Measurements from ENCODE around the gene TMEM108. TPM values are rescaled to one million over a fixed set of nuclear protein-coding genes. Genes with fewer than 3 reads are reported as not detected.

TMEM108 gene
- polyA plus RNA-seq, 4 donors: 1.7 to 4.0 (median 2.6) TPM

DNA sequence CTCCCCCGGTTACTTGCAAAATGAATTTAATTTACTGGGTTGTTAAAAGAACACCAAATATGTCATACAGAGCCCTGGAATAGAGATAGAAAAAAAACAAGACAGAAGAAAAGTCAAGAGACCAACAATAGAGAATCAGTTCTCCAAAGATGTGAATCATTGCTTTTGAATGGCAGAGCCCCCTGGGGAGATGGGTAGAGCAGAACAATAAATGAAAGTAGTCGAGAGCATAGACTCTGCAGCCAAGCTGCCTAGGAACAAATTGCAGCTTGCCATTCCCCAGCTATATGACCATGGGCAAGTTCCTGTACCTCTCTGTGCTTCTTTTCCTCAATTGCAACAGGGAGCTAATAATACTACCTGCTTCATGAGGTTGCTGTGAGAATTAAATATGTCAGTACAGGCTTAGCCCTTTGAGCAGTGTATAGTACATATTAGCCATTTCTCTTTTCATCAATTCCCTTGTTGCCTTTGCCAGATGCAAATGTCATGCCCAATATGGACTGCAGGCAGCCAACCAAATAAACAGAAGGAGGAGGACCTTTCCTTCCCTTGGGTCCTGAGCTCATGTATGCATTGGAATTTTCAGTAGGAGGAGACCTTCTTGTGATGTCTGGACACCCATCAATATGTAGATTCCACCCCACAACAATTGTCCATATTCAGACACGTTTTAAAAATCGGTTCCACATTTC is 336.7 kb downstream of the TMEM108 start:
- DNase-seq (ENCODE audit: low read depth in 4 of 4, low spot score in 2 of 4): no peak

DNA sequence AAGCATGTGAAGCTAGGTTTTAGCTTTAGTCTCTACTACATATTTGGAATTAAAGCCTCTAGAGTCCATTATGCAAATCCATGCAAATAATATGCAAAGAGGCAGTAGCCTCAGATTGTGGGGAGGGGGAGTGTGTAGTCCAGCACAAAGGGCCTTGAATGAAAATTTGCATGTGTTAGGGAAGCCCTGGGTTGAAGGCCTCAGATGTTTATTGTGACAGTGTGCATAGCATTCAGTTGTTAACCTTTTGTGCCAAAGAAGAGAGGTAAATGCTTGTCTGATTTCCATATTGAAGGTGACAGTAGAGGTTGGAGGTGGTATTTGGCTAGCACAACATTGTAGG is 337.2 kb downstream of the TMEM108 start:
- no peak for DNase-seq (ENCODE audit: low read depth in 4 of 4, low spot score in 2 of 4)

DNA sequence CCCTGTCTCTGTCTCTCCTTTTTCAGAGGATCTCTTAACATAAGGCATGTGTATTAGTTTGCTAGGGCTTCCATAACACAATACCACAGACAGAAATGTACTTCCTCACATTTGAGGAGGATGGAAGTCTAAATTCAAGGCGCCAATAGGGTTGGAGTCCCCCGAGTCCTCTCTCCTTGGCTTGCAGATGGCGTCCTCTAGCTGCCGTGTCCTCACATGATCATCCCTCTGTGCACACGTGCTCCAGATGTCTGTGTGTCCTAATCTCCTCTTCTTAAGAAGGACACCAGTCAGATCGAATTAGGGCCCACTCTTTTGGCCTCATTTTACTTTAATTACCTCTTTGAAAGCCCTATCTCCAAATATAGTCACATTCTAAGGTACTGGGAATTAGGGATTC is 338.6 kb downstream of the TMEM108 start:
- DNase-seq (ENCODE audit: low read depth in 4 of 4, low spot score in 2 of 4): no peak

DNA sequence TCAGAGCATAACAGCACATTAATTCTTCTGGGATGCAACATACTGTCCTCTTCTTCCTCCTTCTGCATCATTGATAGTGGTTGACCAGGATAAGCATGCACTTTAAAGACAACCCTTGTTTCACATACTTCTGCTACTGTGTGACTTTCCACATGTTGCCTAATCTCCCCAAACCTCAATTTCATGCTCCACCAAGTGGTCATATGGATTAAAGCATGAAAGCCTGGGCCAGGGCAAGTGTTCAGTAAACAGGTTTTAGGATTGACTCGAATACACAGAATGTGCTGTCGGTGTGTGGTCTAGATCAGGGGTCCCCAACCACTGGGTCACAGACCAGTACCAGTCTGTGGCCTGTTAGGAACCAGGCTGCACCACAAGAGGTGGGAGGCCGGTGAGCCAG is 339.2 kb downstream of the TMEM108 start:
- DNase-seq (ENCODE audit: low read depth in 4 of 4, low spot score in 2 of 4): peak in 1 of 4 donors; percentile 40

DNA sequence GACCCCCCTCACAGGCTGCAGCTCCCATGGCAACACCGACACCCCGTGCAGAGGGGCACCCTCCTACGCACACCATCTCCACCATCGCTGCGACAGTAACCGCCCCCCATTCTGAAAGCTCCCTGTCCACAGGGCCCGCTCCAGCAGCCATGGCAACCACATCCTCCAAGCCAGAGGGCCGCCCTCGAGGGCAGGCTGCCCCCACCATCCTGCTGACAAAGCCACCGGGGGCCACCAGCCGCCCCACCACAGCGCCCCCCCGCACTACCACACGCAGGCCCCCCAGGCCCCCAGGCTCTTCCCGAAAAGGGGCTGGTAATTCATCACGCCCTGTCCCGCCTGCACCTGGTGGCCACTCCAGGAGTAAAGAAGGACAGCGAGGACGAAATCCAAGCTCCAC is 341.7 kb downstream of the TMEM108 start:
- DNase-seq (ENCODE audit: low read depth in 4 of 4, low spot score in 2 of 4): no peak

DNA sequence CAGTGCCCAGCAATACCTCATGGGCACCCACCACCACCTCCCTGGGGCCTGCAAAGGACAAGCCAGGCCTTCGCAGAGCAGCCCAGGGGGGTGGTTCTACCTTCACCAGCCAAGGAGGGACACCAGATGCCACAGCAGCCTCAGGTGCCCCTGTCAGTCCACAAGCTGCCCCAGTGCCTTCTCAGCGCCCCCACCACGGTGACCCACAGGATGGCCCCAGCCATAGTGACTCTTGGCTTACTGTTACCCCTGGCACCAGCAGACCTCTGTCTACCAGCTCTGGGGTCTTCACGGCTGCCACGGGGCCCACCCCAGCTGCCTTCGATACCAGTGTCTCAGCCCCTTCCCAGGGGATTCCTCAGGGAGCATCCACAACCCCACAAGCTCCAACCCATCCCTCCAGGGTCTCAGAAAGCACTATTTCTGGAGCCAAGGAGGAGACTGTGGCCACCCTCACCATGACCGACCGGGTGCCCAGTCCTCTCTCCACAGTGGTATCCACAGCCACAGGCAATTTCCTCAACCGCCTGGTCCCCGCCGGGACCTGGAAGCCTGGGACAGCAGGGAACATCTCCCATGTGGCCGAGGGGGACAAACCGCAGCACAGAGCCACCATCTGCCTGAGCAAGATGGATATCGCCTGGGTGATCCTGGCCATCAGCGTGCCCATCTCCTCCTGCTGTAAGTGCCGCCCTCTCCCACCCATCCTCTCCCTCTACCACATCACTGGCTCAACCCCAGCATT is 342.5 kb downstream of the TMEM108 start:
- no peak for DNase-seq (ENCODE audit: low read depth in 4 of 4, low spot score in 2 of 4)

DNA sequence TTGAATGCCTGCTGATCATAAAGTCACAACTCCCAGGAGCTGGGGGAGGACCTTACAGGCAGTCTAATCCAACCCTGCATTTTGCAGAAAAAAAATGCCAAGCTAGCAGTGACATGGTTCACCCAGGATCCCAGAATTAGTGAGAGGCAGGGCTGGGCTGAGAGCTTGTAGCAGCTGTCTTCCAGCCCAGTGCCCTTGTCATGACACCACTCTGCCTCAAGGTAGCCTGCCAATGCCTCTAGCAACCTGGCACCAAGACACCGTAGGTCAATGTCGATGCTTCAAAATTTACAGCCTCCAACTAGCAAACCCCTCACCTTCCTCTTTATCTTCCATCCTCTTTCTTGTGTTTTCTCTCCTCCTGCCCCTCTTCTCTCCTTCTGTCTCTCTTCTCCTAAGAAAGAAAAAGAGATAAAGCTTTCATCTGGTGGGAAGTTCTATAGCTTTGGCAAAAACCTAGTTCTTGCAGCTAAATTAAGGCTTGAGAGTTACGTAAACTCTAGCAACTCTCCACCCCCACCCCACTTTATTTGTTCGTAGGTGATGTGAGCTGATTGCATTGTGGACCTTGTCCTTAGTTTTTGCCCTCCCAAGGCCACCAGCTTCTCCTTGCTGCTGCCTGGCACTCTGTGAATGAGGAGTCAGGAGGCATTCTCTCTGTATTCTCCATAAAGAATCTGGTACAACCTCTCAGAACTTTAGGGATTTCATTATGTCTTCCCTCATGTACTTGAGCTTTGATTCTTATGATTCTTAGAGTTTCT is 343.3 kb downstream of the TMEM108 start:
- no peak for DNase-seq (ENCODE audit: low read depth in 4 of 4, low spot score in 2 of 4)

DNA sequence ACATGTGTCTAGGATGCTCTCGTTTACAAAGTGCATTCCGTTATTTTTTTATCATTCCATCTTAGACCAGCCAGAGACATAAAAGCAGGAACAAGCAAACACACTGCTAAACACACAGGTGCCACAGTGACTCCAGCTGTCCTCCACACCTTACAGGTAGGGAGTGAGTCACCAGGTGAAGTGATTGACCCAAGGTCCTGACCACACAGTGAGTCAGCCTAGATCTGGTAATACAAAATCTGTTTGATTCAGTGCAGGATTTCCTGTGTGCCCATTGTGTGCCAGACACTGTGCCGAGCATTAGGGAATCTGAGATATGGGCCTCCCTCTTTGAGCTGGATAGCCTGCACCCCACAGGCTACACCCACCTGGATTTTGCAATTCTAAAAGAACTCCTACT is 345.0 kb downstream of the TMEM108 start:
- no peak for DNase-seq (ENCODE audit: low read depth in 4 of 4, low spot score in 2 of 4)

DNA sequence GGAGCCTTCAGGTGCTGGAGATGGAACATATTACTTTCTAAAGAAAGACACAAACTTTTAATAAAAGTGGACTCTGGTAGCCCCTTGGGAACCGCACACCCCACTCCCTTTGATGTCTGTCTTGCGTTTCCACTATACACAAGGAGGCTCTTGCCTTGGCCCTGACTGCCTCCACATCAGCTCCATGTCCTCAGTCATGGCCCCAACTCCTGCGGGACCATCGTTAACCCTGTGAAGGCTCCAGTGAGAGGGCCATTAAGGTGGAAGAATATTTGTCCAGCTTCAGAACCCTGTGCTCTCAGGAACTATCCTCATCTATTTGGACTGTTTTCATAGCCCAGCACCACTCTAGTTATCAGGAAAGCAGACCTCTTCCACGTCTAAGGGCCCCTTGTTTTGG is 345.6 kb downstream of the TMEM108 start:
- DNase-seq (ENCODE audit: low read depth in 4 of 4, low spot score in 2 of 4): no peak

DNA sequence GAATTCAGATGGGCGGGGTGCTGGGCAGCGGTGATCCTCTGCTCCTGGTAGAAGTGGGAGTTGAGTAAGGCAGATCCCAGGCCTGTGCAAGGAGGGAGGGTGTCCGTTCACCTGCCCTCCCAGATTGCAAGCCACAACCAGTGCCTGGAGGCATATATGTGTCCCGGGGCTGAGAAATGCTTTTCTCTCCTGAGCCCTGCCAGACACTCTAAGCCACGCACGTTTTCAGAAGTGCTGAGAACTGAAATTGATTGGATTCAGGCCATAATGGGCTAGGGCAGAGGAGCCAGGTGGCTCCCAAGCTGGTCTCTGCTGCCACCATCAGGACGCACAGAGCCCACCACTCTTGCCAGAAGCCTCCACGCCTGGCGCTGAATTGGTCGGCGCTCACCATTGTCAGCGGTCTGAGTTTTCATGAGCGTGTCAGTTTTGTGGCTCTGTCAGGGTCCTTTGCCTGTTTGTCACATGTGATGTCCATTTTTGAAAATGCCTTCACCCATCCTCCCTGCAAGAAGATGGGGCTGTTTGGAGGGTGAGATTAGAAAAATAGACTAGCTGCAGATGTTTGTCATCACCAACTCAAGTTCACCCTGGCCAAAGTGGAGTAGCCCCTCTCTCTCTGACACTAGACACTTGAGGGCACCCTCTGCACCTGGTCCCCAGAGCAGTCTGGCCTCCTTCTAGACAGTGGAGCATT is 346.3 kb downstream of the TMEM108 start:
- DNase-seq (ENCODE audit: low read depth in 4 of 4, low spot score in 2 of 4): peak; percentile 42 to 61 (median 46)

DNA sequence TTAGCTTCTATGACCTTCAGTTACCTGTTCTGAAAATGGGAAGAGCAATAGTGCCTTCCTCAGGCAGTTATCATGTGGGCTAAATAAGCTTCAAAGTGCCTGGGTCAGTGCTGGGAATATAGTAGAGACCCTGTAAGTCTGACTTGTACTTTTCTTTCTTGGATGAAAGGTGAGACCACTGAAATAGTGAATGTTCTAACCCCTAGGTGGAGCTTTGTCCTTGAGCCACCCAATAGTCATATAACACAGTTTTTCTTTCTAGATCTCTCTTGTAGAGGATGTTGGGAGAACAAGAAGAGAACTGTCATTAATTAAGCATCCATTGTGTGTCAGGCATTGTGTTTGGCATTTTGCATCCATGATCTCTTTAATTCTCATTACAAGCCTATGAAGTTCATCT is 348.7 kb downstream of the TMEM108 start:
- no peak for DNase-seq (ENCODE audit: low read depth in 4 of 4, low spot score in 2 of 4)

DNA sequence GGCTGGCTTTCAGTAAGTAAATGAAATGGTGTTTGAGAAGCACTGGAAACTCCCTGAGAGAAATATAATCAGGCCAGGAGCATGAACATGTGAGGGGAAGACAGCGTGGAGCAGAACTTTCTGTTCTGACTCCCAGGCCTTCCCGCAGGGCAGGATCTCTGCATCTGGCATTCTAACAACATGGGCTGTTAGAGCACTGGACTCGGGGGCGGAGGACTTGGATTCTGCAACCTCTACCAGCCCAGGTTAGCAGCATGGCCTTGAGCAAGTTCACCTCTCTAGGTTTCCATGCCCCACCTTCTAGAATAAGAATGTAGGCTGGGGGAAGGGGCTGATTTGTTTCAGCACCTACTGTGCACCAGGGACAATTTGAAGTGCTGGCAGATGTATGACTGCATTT is 349.1 kb downstream of the TMEM108 start:
- DNase-seq (ENCODE audit: low read depth in 4 of 4, low spot score in 2 of 4): no peak

DNA sequence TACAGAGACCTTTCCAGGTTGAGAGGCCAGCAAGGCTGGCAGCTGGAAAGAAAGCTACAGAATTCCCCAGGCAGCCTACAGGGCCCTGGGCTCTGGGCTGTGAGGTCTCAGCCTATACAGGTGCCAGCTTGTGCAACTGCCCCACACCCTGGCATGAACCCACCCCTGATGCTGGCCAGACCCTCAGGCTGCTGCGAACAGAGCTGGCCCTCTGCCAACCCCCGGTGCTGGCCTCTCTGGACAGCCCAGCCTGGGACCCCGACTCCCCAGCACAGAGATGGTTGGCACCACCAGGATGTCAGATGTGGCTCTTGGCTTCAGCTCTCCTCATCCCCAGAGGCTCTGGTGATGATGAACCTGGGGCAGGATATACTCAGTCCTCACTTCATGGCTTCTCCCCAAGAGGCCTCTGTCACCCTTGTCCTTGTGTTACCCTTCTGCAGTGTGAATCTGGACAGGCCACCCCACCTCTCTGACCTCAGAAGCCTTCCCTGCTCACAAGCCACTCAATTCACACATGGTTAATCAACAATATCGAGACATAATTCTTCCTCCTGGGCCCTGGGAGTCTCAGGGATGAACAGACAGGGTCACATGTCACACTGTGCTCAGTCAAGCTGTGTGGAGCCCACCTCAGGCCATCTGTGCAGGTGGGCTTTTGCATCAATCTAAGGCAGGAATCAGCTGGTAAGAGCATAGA is 350.7 kb downstream of the TMEM108 start:
- DNase-seq (ENCODE audit: low read depth in 4 of 4, low spot score in 2 of 4): no peak

DNA sequence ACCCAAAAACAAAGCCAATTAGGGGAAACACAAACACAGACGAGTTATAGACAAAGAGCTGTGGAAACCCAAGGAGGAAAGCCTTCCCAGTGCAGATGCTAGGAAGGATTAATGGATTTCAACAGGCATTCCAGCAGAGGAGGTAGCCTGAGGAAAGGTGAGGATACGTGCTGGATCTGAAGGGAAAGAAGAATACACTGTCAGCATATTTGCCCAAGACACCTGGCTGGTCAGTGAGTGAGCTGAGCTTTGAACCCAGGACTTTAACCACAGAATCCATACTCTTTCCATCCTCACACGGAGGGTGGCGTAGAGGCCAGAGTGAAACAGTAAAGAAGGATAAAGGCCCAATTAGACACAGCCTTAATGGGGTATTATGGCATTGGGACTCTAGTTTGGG is 352.5 kb downstream of the TMEM108 start:
- DNase-seq (ENCODE audit: low read depth in 4 of 4, low spot score in 2 of 4): no peak

DNA sequence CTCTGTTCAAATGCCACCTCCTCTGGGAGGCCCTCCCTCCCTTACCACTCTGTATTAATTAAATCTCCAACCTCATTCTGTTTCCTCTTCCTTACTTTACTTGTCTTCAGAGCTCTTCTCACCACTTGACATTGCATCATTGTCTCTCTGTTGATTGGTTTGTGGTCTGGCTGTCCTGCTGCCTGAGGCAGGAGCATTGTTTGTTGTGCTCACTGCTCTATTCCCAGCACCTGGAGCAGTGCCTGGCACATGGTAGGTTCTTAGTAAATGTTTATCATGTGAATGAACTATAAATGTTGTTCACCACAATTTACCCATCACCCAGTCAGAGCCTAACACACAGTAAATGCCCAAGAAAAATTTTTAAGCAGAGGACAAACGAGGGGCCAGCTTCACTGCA is 355.0 kb downstream of the TMEM108 start:
- no peak for DNase-seq (ENCODE audit: low read depth in 4 of 4, low spot score in 2 of 4)

DNA sequence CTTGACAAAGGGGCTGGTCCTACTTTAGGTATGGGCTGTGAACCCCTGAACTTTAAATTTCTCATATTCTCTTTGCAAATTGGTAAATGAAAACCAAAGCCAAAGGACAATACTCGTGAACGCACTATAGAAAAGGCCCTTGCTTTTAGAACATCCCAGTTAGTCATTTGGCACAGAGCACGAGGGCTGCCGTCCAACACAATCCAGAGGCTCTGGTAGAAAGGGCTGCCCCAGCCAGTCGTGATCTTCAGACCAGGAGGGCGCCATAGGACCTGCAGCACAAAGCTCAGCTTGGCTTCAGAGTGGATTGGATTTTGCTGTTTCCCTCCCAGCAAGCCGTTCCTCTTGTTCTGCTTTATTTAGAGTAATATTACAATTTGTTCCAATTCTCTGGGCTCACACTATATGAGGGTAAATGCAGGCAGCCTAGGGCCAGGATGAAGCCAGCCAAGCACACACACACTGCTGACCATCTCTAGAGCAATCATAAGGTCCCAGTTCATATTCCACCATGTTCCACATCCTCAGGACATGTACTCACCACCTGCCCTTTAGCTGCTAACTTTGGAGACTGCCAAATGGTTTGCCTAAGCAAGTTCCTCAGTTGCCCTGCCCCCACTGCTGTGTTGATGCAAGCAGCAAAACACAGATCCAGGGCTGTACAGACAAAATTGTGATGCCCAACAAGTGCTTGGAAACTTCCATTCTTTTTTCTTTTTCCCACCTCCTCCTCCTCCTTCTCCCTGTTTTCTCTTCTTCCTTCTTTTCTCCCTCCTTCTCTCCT is 355.7 kb downstream of the TMEM108 start:
- DNase-seq (ENCODE audit: low read depth in 4 of 4, low spot score in 2 of 4): no peak

DNA sequence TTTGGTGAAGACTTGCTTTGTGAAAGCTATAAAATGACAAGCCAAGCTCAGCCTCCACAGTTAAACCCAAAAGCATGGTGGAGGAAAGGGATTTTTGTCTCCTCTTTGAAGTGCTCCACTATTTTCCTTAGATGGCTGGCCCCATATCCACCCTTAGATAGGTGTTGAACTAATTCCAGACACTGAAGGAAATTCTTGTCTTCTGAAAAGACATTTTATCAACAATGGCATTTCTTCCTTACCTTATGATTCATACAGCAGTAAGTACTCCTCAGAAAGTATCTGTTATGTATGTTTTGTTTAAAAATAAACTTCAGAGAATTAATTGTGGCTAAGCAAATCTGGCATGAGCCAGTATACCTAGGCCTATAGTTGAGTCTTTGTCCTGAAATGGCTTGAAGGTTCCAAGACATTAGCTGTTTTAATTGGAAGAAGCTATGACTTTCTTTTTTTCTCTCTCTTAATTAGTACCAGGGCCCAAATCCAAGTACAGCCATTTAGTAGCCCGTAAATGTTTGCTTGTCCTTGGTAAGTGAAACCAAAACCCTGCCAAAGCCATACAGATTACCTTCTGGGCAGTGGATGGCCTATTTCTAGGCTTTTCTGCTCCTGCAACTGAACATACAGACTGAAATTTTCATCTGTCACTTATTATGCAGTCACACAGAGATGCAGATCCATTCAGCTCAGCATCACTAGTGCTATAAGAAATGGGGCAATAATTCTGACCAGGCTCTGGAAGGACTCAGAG is 356.5 kb downstream of the TMEM108 start:
- no peak for DNase-seq (ENCODE audit: low read depth in 4 of 4, low spot score in 2 of 4)

DNA sequence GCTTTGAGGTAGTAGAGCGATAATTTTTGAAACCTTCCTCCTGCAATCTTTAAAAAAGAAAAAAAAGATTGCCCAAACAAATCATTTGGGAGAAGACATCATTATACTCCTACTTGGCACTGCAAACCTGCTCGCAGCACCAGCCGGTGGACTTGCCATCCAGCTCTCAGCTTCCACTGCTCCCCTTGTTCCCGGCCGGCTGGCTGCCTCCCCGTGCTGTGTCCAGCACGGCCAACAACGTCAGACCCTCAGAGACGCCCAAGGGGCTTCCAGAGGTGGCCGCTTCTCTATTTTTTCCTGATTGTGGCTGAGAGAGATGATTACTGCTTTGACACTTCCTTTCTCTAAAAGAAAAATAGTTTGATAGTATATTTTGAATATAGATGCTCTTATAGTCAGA is 358.7 kb downstream of the TMEM108 start:
- no peak for DNase-seq (ENCODE audit: low read depth in 4 of 4, low spot score in 2 of 4)

DNA sequence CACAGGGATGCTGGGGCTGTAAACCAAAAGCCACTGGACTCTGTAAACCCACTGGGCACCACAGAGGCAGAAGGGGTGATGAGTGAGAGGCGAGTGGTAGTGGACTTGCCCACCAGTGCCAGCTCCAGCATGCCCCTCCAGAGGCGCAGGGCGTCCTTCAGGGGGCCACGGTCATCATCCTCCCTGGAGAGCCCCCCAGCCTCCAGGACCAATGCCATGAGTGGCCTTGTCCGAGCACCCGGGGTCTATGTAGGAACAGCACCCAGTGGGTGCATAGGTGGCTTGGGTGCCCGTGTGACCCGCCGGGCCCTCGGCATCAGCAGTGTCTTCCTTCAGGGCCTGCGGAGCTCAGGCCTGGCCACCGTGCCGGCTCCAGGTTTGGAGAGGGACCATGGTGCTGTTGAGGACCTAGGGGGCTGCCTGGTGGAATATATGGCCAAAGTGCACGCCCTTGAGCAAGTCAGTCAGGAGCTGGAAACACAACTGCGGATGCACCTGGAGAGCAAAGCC is 361.9 kb downstream of the TMEM108 start, which contains the start of gene BFSP2:
BFSP2 (plus strand) TSS at position 51 of the 510 bp plus-strand sequence; CDS start at position 79, 28 bp downstream.
- DNase-seq (ENCODE audit: low read depth in 4 of 4, low spot score in 2 of 4): no peak

All from left renal cortex interstitium (tissue), 4 donors.